ENCODE data around the gene SIN3A.
"Not testable (repeated sequence)": the region's sequence is repeated elsewhere in the genome, so short reads cannot be mapped to it uniquely, and the experiment has no call there.

The SIN3A gene

GRCh38 chr15:75451674-75452363 is at the start of gene SIN3A:
SIN3A (minus strand) TSS chr15:75451690; CDS start chr15:75430375, 21,315 bp downstream.
- H3K4me3 ChIP-seq, result peak within 1 kb of the TSS; percentile 66 to 97 (median 93)

GRCh38 chr15:75493732-75494131 is 42.2 kb upstream of the SIN3A start:
- no peak overlapping the region for H3K27ac ChIP-seq
- H3K4me3 ChIP-seq, result no peak overlapping the region

More at GRCh38 chr15:75451674-75452363, at the start of gene SIN3A:
- peak within 1 kb of the TSS; percentile 79 to 98 (median 93) for H3K27ac ChIP-seq

GRCh38 chr15:75483961-75484360 is 32.5 kb upstream of the SIN3A start:
- no peak overlapping the region for H3K27ac ChIP-seq

GRCh38 chr15:75483556-75483955 is 32.1 kb upstream of the SIN3A start:
- not testable (repeated sequence) for H3K4me3 ChIP-seq, H3K27ac ChIP-seq

More at GRCh38 chr15:75483961-75484360, 32.5 kb upstream of the SIN3A start:
- no peak overlapping the region for H3K4me3 ChIP-seq

- Histone ChIP-seq H3K4me3 (no peak overlapping the region), H3K27ac (no peak overlapping the region)
Measured at GRCh38 chr15:75483106-75483505, 31.6 kb upstream of the SIN3A start.

GRCh38 chr15:75480463-75480862 is 29.0 kb upstream of the SIN3A start:
- not testable (repeated sequence) for H3K4me3 ChIP-seq, H3K27ac ChIP-seq

GRCh38 chr15:75479670-75480069 is 28.2 kb upstream of the SIN3A start:
- H3K4me3 ChIP-seq, result no peak overlapping the region
- no peak overlapping the region for H3K27ac ChIP-seq

- H3K4me3 ChIP-seq, H3K27ac ChIP-seq: not testable (repeated sequence)
Measured at GRCh38 chr15:75477094-75477493, 25.6 kb upstream of the SIN3A start.

- no peak overlapping the region for H3K27ac ChIP-seq
- H3K4me3 ChIP-seq, result no peak overlapping the region
Measured at GRCh38 chr15:75468913-75469598, 17.6 kb upstream of the SIN3A start.

- no peak overlapping the region for H3K4me3 ChIP-seq
- no peak overlapping the region for H3K27ac ChIP-seq
Measured at GRCh38 chr15:75460646-75461045, 9.2 kb upstream of the SIN3A start.

- no peak overlapping the region for H3K27ac ChIP-seq
- H3K4me3 ChIP-seq, result no peak overlapping the region
Measured at GRCh38 chr15:75459581-75459980, 8.1 kb upstream of the SIN3A start.

- Histone ChIP-seq H3K4me3 (no peak overlapping the region), H3K27ac (peak overlapping the region in 7 of 21 experiments; percentile 85 to 97 (median 93))
Measured at GRCh38 chr15:75456710-75457109, 5.2 kb upstream of the SIN3A start.

GRCh38 chr15:75455982-75456531 is 4.6 kb upstream of the SIN3A start:
- Histone ChIP-seq H3K27ac (peak overlapping the region; percentile 64 to 98 (median 94)), H3K4me3 (peak overlapping the region; percentile 70 to 97 (median 93))

- peak overlapping the region; percentile 64 to 98 (median 94) for H3K27ac ChIP-seq
- peak overlapping the region; percentile 70 to 97 (median 93) for H3K4me3 ChIP-seq
Measured at GRCh38 chr15:75455424-75455981, 4.0 kb upstream of the SIN3A start.

GRCh38 chr15:75454471-75455378 is 3.2 kb upstream of the SIN3A start:
- H3K27ac ChIP-seq, result peak overlapping the region; percentile 57 to 98 (median 94)
- H3K4me3 ChIP-seq, result peak overlapping the region; percentile 70 to 97 (median 93)

GRCh38 chr15:75453703-75454470 is 2.4 kb upstream of the SIN3A start:
- Histone ChIP-seq H3K4me3 (peak overlapping the region; percentile 70 to 97 (median 93)), H3K27ac (peak overlapping the region; percentile 57 to 98 (median 94))

GRCh38 chr15:75452865-75453702 is 1.6 kb upstream of the SIN3A start:
- Histone ChIP-seq H3K27ac (peak overlapping the region; percentile 24 to 98 (median 90)), H3K4me3 (peak overlapping the region; percentile 52 to 97 (median 93))

Data from skin epidermis (tissue), 12 donors.